Measurements from ENCODE around the gene MVB12A. TPM values are rescaled to one million over a fixed set of nuclear protein-coding genes. Genes with fewer than 3 reads are reported as not detected.
A peak's percentile ranks its signal among the peaks of the same experiment; 100 is the strongest.

Gene MVB12A
- total and polyA plus RNA-seq, 9 of the 15 experiments (the other 6 are each of a cell fraction or from before 2014, with no cell fraction given): 1.2 to 46.2 (median 22.4) TPM

DNA sequence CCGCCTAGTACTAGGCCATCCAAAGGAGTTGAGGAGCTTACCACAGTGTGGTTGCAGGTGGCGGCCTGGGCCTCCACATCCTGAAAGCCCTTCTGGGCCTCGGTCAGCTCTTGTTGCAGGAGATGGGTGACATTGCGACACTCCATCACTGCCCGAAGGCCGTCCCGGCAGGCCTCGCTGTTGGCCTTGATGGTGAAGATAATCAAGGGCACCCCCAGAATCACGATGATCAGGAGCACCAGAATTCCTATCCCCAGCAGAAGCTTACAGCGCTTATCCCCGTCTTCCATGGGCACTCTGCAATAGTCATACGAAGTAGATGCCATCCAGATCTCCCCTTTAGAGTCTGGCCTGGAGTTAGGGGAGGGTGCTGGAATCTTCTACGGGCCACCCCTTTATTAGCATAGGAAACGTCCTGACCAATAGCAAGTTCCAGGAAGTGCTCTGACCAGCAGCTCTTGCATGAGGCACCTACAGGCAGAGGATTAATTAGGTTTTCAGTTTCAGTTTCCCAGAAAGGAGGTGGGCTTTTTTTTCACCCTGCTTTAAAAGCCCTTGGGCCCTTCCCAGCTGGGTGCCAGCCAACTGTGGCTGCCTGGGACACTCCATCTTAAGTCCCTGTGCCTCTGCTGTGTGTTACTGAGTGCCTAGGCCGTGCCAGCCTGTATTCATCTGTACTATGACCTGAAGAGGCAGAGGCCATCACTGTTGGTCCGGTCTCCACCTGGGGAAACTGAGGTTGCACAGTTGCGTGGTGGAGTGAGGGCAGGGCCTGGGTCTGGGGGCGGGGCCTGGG lies 14.4 kb upstream of the MVB12A start, which contains the start of gene BST2 (continued):
- TF ChIP-seq REST (IDR thresholded peaks at IDR 0.05; ENCODE audit: borderline replicate concordance) (no peak), REST (CRISPR knock-in tag; IDR thresholded peaks at IDR 0.05; ENCODE audit: low read depth) (no peak), SIRT6 (IDR thresholded peaks at IDR 0.05; ENCODE audit: low read depth, low read length) (no peak), ZNF253 (CRISPR knock-in tag; conservative IDR thresholded peaks at IDR 0.05) (no peak), PHF8 (IDR thresholded peaks at IDR 0.05; ENCODE audit: borderline replicate concordance, low read length) (peak; percentile 61; the same call in 1 of the 2 replicates), SIN3A (IDR thresholded peaks at IDR 0.05; ENCODE audit: borderline replicate concordance in 2 of 2, control insufficient read depth in 1 of 2, low read depth in 2 of 2, low read length in 2 of 2) (peak in 1 of 2 experiments; percentile 47; a peak in 2 of 4 replicates), ZNF76 (CRISPR knock-in tag; IDR thresholded peaks at IDR 0.05; ENCODE audit: borderline replicate concordance) (no peak), RBM15 (IDR thresholded peaks at IDR 0.05; ENCODE audit: insufficient read depth, low read length) (no peak), NEUROD1 (IDR thresholded peaks at IDR 0.05; ENCODE audit: borderline replicate concordance, low read depth, low read length, partially characterized antibody) (peak; percentile 26), SRF (CRISPR knock-in tag; IDR thresholded peaks at IDR 0.05) (no peak), ZNF408 (CRISPR knock-in tag; IDR thresholded peaks at IDR 0.05; ENCODE audit: low read depth) (no peak), NFIC (IDR thresholded peaks at IDR 0.05) (peak; percentile 82), CCNT2 (IDR thresholded peaks at IDR 0.05; ENCODE audit: borderline replicate concordance, extremely low read depth, insufficient read length, low read depth, low read length) (no peak), ZC3H11A (IDR thresholded peaks at IDR 0.05; ENCODE audit: low read depth, low read length) (no peak), MCM5 (IDR thresholded peaks at IDR 0.05; ENCODE audit: low read depth) (no peak), ZBTB8A (IDR thresholded peaks at IDR 0.05; ENCODE audit: partially characterized antibody) (no peak), IRF2 (CRISPR knock-in tag; IDR thresholded peaks at IDR 0.05) (no peak)
- TF ChIP-seq, protein P1, sequence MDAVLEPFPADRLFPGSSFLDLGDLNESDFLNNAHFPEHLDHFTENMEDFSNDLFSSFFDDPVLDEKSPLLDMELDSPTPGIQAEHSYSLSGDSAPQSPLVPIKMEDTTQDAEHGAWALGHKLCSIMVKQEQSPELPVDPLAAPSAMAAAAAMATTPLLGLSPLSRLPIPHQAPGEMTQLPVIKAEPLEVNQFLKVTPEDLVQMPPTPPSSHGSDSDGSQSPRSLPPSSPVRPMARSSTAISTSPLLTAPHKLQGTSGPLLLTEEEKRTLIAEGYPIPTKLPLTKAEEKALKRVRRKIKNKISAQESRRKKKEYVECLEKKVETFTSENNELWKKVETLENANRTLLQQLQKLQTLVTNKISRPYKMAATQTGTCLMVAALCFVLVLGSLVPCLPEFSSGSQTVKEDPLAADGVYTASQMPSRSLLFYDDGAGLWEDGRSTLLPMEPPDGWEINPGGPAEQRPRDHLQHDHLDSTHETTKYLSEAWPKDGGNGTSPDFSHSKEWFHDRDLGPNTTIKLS (IDR thresholded peaks at IDR 0.05; ENCODE audit: borderline replicate concordance, low read depth): no peak
